NB4 (cell line): ENCODE measurements around the gene FMO3.

ENCODE experiments used
- DNase-seq: peaks from one replicate; pipeline ENCODE4 v3.0.0; 2010; ENCODE audit warnings: low read depth
- H3K4me3 ChIP-seq: one replicate; pipeline ENCODE4 v1.5.1; 2011; ENCODE audit warnings: mild to moderate bottlenecking, low read depth, low read length, moderate library complexity
- MAX ChIP-seq: IDR thresholded peaks from 2 replicates; pipeline ENCODE4 v1.6.1; 2011; ENCODE audit warnings: low read depth, low read length
- MYC ChIP-seq: IDR thresholded peaks from 2 replicates; pipeline ENCODE4 v1.6.1; 2011; ENCODE audit warnings: low read depth, low read length
- POLR2A ChIP-seq: IDR thresholded peaks from 2 replicates; pipeline ENCODE4 v1.6.1; 2011; ENCODE audit warnings: mild to moderate bottlenecking; ENCODE audit not compliant: insufficient read length; ENCODE audit errors: extremely low read depth
- TF ChIP-seq, protein P1 (sequence below): IDR thresholded peaks from one replicate; pipeline ENCODE4 v1.5.1; 2012; ENCODE audit warnings: low read depth, low read length

Gene FMO3

GRCh38 chr1:171150156-171150555 lies 59.5 kb downstream of the FMO3 start:
- no peak for TF ChIP-seq MYC
- no peak for TF ChIP-seq POLR2A
- no peak for TF ChIP-seq MAX
- TF ChIP-seq, protein P1, sequence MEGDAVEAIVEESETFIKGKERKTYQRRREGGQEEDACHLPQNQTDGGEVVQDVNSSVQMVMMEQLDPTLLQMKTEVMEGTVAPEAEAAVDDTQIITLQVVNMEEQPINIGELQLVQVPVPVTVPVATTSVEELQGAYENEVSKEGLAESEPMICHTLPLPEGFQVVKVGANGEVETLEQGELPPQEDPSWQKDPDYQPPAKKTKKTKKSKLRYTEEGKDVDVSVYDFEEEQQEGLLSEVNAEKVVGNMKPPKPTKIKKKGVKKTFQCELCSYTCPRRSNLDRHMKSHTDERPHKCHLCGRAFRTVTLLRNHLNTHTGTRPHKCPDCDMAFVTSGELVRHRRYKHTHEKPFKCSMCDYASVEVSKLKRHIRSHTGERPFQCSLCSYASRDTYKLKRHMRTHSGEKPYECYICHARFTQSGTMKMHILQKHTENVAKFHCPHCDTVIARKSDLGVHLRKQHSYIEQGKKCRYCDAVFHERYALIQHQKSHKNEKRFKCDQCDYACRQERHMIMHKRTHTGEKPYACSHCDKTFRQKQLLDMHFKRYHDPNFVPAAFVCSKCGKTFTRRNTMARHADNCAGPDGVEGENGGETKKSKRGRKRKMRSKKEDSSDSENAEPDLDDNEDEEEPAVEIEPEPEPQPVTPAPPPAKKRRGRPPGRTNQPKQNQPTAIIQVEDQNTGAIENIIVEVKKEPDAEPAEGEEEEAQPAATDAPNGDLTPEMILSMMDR, result no peak
- DNase-seq, result no peak
- no peak overlapping the region for H3K4me3 ChIP-seq

DNA sequence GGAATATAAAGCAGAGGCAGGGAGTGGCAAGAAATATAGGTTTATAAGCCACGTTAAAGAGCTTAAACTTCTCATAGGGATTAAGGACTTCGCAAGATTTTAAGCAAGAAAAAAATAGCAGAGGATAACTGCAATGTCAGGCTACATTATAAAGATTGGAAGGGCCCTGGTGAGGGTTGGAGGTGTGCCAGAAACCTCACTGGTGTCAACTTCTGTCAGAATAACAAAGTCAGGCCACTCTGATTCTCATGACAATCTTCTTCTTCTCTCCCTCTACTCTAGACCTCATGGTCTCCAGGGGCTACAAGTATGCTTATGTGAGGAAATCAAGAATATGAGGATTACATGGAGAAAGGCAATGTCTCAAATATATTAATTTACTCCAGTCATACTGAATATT lies 61.8 kb downstream of the FMO3 start:
- DNase-seq, result no peak
- no peak for TF ChIP-seq POLR2A
- TF ChIP-seq, protein P1, result no peak
- no peak for TF ChIP-seq MAX
- no peak for TF ChIP-seq MYC
- H3K4me3 ChIP-seq, result no peak overlapping the region

DNA sequence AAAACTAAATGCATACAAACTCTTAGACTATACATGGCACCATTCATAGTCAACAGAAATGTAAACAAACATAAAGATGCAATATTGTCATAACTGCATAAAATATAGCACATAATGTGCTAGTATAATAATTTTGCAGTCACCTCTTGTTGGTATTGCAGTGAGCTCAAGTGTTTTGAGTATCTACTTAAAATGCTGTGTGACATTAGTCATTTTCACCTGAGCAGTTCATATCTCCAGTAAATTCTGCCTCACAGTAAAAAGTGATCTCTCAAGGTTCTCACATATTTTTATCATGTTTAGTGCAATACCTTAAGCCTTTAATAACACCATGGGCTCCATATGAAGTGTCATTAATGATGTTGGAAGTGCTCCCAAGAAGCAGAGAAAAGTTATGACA lies 64.8 kb downstream of the FMO3 start:
- TF ChIP-seq MAX, result no peak
- TF ChIP-seq MYC, result no peak
- TF ChIP-seq, protein P1, result no peak
- no peak for TF ChIP-seq POLR2A
- DNase-seq, result no peak
- H3K4me3 ChIP-seq, result no peak overlapping the region

DNA sequence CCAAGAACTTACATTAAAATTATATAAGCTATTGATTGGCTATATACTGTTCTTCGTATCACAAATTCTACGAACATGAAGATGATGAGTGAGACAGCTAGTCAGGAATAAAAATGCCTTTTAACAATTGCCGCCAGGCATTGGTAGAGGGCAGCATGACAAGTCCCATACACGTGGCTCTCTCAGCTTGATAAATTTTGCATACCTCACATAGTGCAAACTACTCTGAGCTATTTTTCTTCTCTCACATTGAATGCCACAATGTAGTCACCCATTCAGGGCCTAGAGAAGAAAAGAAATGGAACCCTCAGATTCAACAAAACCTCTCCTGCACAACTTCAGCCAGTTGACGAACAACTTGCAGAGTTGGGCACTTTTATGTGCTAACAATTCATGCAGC lies 67.4 kb downstream of the FMO3 start:
- no peak overlapping the region for H3K4me3 ChIP-seq
- DNase-seq, result no peak
- TF ChIP-seq, protein P1, result no peak
- TF ChIP-seq MYC, result no peak
- TF ChIP-seq POLR2A, result no peak
- no peak for TF ChIP-seq MAX

DNA sequence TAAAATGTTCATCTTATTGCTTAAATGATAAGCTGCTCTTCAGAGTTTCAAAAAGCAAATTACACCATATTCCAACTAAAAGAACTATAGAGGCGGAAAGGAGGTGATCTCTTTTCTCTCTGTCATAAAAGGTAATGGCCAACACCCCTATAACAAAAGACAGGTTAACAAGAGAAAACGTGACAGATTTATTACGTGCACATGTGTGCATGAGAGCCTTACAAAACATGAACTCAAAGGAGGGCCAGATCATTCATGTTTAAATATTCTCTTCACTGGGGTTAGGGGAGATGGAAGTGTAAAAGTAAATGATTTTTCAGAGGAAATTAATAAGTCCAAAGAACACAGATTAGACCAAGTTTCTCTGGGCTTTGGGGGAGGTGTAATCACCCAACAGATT lies 67.8 kb downstream of the FMO3 start:
- no peak overlapping the region for H3K4me3 ChIP-seq
- DNase-seq, result no peak
- TF ChIP-seq MYC (no peak), POLR2A (no peak), MAX (no peak)
- TF ChIP-seq, protein P1, result no peak

DNA sequence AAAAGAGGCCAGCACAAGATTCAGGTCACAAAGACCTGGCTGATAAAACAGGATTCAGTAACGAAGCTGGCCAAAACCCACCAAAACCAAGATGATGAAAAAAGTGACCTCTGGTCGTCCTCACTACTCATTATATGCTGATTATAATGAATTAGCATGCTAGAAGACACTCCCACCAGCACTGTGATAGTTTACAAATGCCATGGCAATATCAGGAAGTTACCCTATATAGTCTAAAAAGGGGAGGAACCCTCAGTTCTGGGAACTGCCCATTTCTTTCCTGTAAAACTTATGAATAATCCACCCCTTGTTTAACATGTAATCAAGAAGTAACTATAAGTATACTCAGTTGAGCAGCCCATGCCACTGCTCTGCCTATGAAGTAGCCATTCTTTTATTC lies 68.4 kb downstream of the FMO3 start:
- no peak for DNase-seq
- no peak overlapping the region for H3K4me3 ChIP-seq
- TF ChIP-seq MAX, result no peak
- TF ChIP-seq POLR2A, result no peak
- no peak for TF ChIP-seq MYC
- TF ChIP-seq, protein P1, result no peak
